Astrocyte of the hippocampus (primary cell): ENCODE data around the gene BRF1.
A peak's percentile ranks its signal among the peaks of the same experiment; 100 is the strongest.

ENCODE experiments used
- DNase-seq: peaks from one replicate; pipeline ENCODE4 v3.0.0; 2011; ENCODE audit warnings: low read depth, low spot score

BRF1 gene

GRCh38 chr14:105229099-105229655 lies 71.6 kb downstream of the BRF1 start:
- DNase-seq: no peak

GRCh38 chr14:105228562-105228961 lies 72.2 kb downstream of the BRF1 start:
- no peak for DNase-seq

GRCh38 chr14:105227346-105227745 lies 73.5 kb downstream of the BRF1 start:
- no peak for DNase-seq

- DNase-seq: no peak
Measured at GRCh38 chr14:105226198-105226597, 74.6 kb downstream of the BRF1 start.

GRCh38 chr14:105224845-105225570 lies 75.8 kb downstream of the BRF1 start:
- DNase-seq: no peak

- DNase-seq: no peak
Measured at GRCh38 chr14:105223770-105224544, 76.8 kb downstream of the BRF1 start.

GRCh38 chr14:105223260-105223659 lies 77.5 kb downstream of the BRF1 start:
- peak; percentile 86 for DNase-seq

GRCh38 chr14:105221598-105222178 lies 79.1 kb downstream of the BRF1 start:
- DNase-seq: no peak

GRCh38 chr14:105220699-105221597 lies 79.9 kb downstream of the BRF1 start:
- DNase-seq: no peak

- DNase-seq: no peak
Measured at GRCh38 chr14:105219753-105220152, 81.0 kb downstream of the BRF1 start.

- no peak for DNase-seq
Measured at GRCh38 chr14:105219043-105219612, 81.7 kb downstream of the BRF1 start.

GRCh38 chr14:105218611-105219010 lies 82.2 kb downstream of the BRF1 start:
- no peak for DNase-seq

GRCh38 chr14:105217774-105218173 lies 83.0 kb downstream of the BRF1 start:
- DNase-seq: no peak

- no peak for DNase-seq
Measured at GRCh38 chr14:105216490-105217247, 84.1 kb downstream of the BRF1 start.

- no peak for DNase-seq
Measured at GRCh38 chr14:105215602-105216001, 85.2 kb downstream of the BRF1 start.

- DNase-seq: no peak
Measured at GRCh38 chr14:105214324-105214915, 86.4 kb downstream of the BRF1 start.

GRCh38 chr14:105213361-105213760 lies 87.4 kb downstream of the BRF1 start:
- no peak for DNase-seq

- no peak for DNase-seq
Measured at GRCh38 chr14:105212541-105213300, 88.1 kb downstream of the BRF1 start.

- no peak for DNase-seq
Measured at GRCh38 chr14:105211758-105212089, 89.1 kb downstream of the BRF1 start.
